Skeletal muscle tissue (tissue), 4 donors: ENCODE data around the gene ABI3. TPM values are rescaled to one million over a fixed set of nuclear protein-coding genes. Genes with fewer than 3 reads are reported as not detected.

ENCODE experiments used
- H3K27ac ChIP-seq: one replicate; pipeline ENCODE4 v1.7.0; 2013; ENCODE audit warnings: mild to moderate bottlenecking, low read depth, low read length, inconsistent platforms
- H3K27me3 ChIP-seq, 3 donors: one replicate each; pipeline ENCODE4 v1.7.0; 2013; ENCODE audit warnings: low read length in 3 of 3; ENCODE audit not compliant: control insufficient read depth in 3 of 3, insufficient read depth in 3 of 3
- H3K36me3 ChIP-seq, 3 donors: one replicate each; pipeline ENCODE4 v1.7.0; 2013; ENCODE audit warnings: low read length in 3 of 3; ENCODE audit not compliant: control insufficient read depth in 3 of 3, insufficient read depth in 3 of 3
- H3K4me1 ChIP-seq, 3 donors: one replicate each; pipeline ENCODE4 v1.7.0; 2013; ENCODE audit warnings: low read length in 3 of 3, mild to moderate bottlenecking in 3 of 3; ENCODE audit not compliant: control insufficient read depth in 3 of 3, insufficient read depth in 3 of 3
- H3K4me3 ChIP-seq, 3 donors: one replicate each; pipeline ENCODE4 v1.7.0; 2013; ENCODE audit warnings: low read length in 3 of 3
- H3K9ac ChIP-seq, 3 donors: one replicate each; pipeline ENCODE4 v1.7.0; 2013; ENCODE audit warnings: low read length in 3 of 3, mild to moderate bottlenecking in 3 of 3, moderate library complexity in 2 of 3, low read depth in 1 of 3
- H3K9me3 ChIP-seq, 3 donors: one replicate each; pipeline ENCODE4 v1.7.0; 2013; ENCODE audit warnings: low read length in 3 of 3; ENCODE audit not compliant: control insufficient read depth in 3 of 3
- total RNA-seq: library from RNA; depleted of rRNA; stranded (reverse); fragments of >200 nt; gene quantifications from one replicate; pipeline ENCODE4 v1.2.3, GENCODE V29; 2014
- donor health status: Osteomylitis.

The ABI3 gene
- total RNA-seq, 1 donor from 2014 or later: 1.0 TPM

GRCh38 chr17:49224198-49224996, 13.9 kb downstream of the ABI3 start:
- Histone ChIP-seq H3K4me1 (peaks cover 2 to 28% (median 14%) of the 10 kb centered on the region in 3 donors), H3K27ac (no peak overlapping the region), H3K27me3 (peaks cover 43 to 76% (median 44%) of the 10 kb centered on the region in 3 donors), H3K4me3 (no peak overlapping the region), H3K9ac (no peak overlapping the region), H3K9me3 (no peaks in the 10 kb centered on the region), H3K36me3 (no peaks in the 10 kb centered on the region)

GRCh38 chr17:49224997-49225337, 14.5 kb downstream of the ABI3 start:
- Histone ChIP-seq H3K27ac (no peak overlapping the region), H3K4me1 (peaks cover 5 to 34% (median 18%) of the 10 kb centered on the region in 3 donors), H3K4me3 (no peak overlapping the region), H3K9me3 (no peaks in the 10 kb centered on the region), H3K36me3 (no peaks in the 10 kb centered on the region), H3K27me3 (peaks cover 43 to 78% (median 45%) of the 10 kb centered on the region in 3 donors), H3K9ac (no peak overlapping the region)

- peaks cover 8 to 41% (median 22%) of the 10 kb centered on the region in 3 donors for H3K4me1 ChIP-seq
- H3K27ac ChIP-seq: no peak overlapping the region
- no peaks in the 10 kb centered on the region for H3K9me3 ChIP-seq
- H3K4me3 ChIP-seq: no peak overlapping the region
- no peak overlapping the region for H3K9ac ChIP-seq
- H3K36me3 ChIP-seq: no peaks in the 10 kb centered on the region
- peaks cover 41 to 73% (median 43%) of the 10 kb centered on the region in 3 donors for H3K27me3 ChIP-seq
These were observed 15.2 kb downstream of the ABI3 start for GRCh38 chr17:49225554-49226236.

GRCh38 chr17:49226771-49227435, 16.4 kb downstream of the ABI3 start:
- Histone ChIP-seq H3K27me3 (peaks cover 37 to 73% (median 41%) of the 10 kb centered on the region in 3 donors), H3K27ac (no peak overlapping the region), H3K4me3 (no peak overlapping the region), H3K4me1 (peaks cover 14 to 43% (median 28%) of the 10 kb centered on the region in 3 donors), H3K9ac (no peak overlapping the region), H3K36me3 (no peaks in the 10 kb centered on the region), H3K9me3 (no peaks in the 10 kb centered on the region)

- peak overlapping the region in 1 of 3 donors; percentile 22 for H3K4me3 ChIP-seq
- no peak overlapping the region for H3K27ac ChIP-seq
- H3K36me3 ChIP-seq: no peaks in the 10 kb centered on the region
- peaks cover 31 to 65% (median 38%) of the 10 kb centered on the region in 3 donors for H3K27me3 ChIP-seq
- no peaks in the 10 kb centered on the region for H3K9me3 ChIP-seq
- peaks cover 14 to 43% (median 28%) of the 10 kb centered on the region in 3 donors for H3K4me1 ChIP-seq
- H3K9ac ChIP-seq: peak overlapping the region in 1 of 3 donors; percentile 16
These were observed 17.1 kb downstream of the ABI3 start for GRCh38 chr17:49227436-49228261.

DNA sequence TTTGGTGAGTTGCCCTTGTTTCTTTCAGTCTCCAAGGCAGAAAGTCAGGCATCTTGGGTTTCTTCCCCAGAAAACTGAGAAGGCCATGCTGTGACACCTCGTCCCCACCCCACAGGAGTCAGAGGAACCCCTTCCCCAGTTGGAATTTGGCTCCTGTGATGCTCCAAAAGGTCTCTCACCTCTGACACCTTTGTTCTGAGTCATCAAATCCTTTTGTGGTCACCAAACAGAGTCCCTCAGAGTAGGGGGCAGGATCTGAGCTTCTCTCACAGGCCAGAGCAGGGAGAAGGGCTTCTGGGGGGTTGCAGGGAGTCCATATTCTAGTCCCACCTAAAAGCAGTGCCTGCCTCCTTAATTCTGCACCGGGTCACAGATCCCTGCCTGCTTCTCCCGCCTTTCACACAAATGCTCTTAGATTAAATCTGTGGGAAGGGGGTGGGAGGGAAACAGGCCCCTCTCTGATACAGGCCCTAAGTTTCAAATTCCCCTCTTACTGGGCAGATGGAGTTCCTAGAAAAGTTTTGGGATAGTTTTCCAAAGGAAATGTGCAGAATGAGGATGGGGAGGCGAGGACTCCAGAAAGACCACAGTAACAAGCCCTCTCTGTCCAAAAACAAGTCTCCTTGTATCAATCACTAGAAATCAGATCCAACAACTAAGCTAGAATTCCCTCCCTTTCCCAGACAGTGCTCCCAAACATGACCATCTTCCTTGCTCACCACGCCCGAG, 18.7 kb downstream of the ABI3 start:
- no peak overlapping the region for H3K27ac ChIP-seq
- H3K27me3 ChIP-seq: peaks cover 17 to 49% (median 25%) of the 10 kb centered on the region in 3 donors
- peak overlapping the region in 2 of 3 donors; percentile 30 to 54 for H3K9ac ChIP-seq
- H3K36me3 ChIP-seq: no peaks in the 10 kb centered on the region
- H3K9me3 ChIP-seq: no peaks in the 10 kb centered on the region
- H3K4me1 ChIP-seq: peaks cover 14 to 32% (median 23%) of the 10 kb centered on the region in 3 donors
- H3K4me3 ChIP-seq: peak overlapping the region in 2 of 3 donors; percentile 45 to 87

DNA sequence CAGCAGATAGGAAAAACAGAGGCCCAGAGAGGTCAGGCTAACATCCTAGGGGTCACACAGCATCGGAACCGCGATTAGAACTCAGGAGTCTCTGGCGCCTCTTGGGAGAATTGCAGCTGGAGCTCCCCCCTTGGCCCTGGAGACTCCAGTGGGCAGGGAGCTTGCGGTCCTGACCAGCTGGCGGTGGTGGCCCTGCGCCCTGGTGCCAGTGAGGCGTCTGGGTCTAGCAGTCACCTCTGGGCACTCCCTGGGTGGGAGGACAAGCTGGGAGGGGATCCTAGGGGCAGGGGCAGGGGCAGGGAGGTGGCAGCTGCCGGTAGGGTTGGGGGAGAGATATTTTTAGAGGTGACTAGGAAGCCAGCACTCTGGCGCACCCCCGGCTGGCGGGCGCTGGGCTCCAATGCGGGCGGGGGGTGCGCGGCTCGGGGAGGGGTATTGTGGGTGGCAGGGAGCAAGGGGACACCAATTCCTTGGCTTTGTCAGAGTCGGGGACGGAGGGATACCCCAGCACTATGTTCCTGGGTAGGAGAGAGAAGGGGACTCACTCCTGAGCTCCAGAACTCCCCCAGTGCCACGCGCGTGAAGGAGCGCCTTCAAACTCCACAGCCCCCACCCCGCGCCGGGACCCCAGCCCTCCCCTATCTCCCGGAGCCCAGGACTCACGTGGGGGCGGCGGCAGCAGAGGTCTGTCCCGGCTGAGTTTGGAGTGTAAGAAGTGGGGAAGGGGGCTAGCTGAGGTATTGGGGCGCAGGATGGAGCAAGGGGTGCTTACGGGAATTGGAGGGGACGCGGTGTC, 19.5 kb downstream of the ABI3 start:
- Histone ChIP-seq H3K4me3 (peak overlapping the region; percentile 68 to 87 (median 85)), H3K27me3 (peaks cover 10 to 42% (median 18%) of the 10 kb centered on the region in 3 donors), H3K9ac (peak overlapping the region; percentile 30 to 56 (median 54)), H3K9me3 (no peaks in the 10 kb centered on the region), H3K4me1 (peaks cover 14 to 27% (median 22%) of the 10 kb centered on the region in 3 donors), H3K27ac (peak overlapping the region; percentile 54), H3K36me3 (no peaks in the 10 kb centered on the region)

DNA sequence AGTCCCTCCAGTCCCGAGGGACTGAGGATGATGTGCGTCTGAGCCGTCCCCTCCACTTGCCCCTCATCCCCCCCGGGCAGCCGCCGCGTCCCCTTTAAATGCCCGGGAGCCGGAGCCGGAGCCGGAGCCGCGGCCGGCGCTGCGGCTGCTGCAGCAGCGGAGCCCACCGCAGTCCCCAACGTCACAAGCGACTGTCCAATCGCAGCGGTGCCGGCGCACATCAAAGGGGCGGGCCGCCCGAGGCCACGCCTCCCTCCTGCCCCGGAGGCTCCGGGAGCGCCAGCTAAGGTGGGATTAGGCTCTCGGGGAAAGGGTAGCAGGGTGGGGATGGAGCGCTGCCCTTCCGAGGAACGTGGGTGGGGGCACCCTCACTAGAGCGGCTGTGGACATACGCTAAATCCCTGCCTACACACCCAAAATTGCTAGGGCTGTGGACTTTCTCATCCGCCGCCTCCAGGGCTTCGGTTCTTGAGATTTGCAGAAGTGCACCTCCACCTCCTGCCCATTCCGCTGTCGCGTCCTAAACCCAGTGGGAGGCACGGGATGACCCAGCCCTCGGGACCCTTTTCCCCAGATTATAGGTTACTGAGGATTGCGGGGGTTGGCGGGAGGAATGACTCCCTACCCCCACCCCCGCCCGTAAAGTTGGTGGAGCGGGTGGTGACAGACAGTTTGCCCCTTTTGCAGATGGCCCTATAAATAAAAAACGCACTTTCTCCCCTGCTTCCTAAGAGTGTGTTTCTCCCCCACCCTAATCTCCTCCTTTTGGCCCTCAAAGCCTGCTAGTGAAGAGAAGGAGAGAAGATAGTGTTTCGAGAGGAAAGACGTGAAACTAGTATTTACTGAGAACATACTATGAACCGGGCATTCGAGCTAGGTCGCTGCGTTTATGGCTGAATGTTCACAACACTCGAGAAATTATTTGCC, 20.4 kb downstream of the ABI3 start, which contains the start of gene PHOSPHO1:
PHOSPHO1 (minus strand) TSS at position 152 of the 927 bp plus-strand sequence. CDS start 4,096 bp downstream, outside the sequence.
- Histone ChIP-seq H3K36me3 (no peaks in the 10 kb centered on the region), H3K9ac (peak within 1 kb of the TSS; percentile 58 to 79 (median 79)), H3K9me3 (no peaks in the 10 kb centered on the region), H3K27me3 (peaks cover 5 to 33% (median 11%) of the 10 kb centered on the region in 3 donors), H3K4me1 (peaks cover 14 to 27% (median 22%) of the 10 kb centered on the region in 3 donors), H3K4me3 (peak within 1 kb of the TSS; percentile 85 to 87 (median 86)), H3K27ac (peak within 1 kb of the TSS; percentile 54)
